Measurements from ENCODE around the gene CCL13.
"Not testable (repeated sequence)": the region's sequence is repeated elsewhere in the genome, so short reads cannot be mapped to it uniquely, and the experiment has no call there.

The CCL13 gene

GRCh38 chr17:34318474-34318873 is 37.8 kb upstream of the CCL13 start:
- no peak for DNase-seq (ENCODE audit: low read depth)
- TF ChIP-seq CTCF (conservative IDR thresholded peaks at IDR 0.05; ENCODE audit: low read depth, low read length) = peak; percentile 18
- no peak overlapping the region for H3K4me3 ChIP-seq (ENCODE audit: low read length)

- no peak for TF ChIP-seq CTCF (conservative IDR thresholded peaks at IDR 0.05; ENCODE audit: low read depth, low read length)
- no peak for DNase-seq (ENCODE audit: low read depth)
- no peak within 1 kb of the TSS for H3K4me3 ChIP-seq (ENCODE audit: low read length)
Measured at GRCh38 chr17:34319039-34319483, 37.2 kb upstream of the CCL13 start, which contains the start of gene CCL8. Gene CCL8 (plus strand): TSS chr17:34319435. CDS start chr17:34319502, 67 bp downstream.

GRCh38 chr17:34321964-34322363 is 34.3 kb upstream of the CCL13 start:
- H3K4me3 ChIP-seq (ENCODE audit: low read length) = no peak overlapping the region
- DNase-seq (ENCODE audit: low read depth) = no peak
- TF ChIP-seq CTCF (conservative IDR thresholded peaks at IDR 0.05; ENCODE audit: low read depth, low read length) = no peak

- H3K4me3 ChIP-seq (ENCODE audit: low read length); DNase-seq (ENCODE audit: low read depth): not testable (repeated sequence)
Measured at GRCh38 chr17:34327580-34327979, 28.7 kb upstream of the CCL13 start.

GRCh38 chr17:34337701-34338100 is 18.6 kb upstream of the CCL13 start:
- TF ChIP-seq CTCF (conservative IDR thresholded peaks at IDR 0.05; ENCODE audit: low read depth, low read length) = no peak
- H3K4me3 ChIP-seq (ENCODE audit: low read length) = no peak overlapping the region
- DNase-seq (ENCODE audit: low read depth) = no peak

GRCh38 chr17:34339138-34339770 is 17.0 kb upstream of the CCL13 start:
- no peak for DNase-seq (ENCODE audit: low read depth)
- no peak overlapping the region for H3K4me3 ChIP-seq (ENCODE audit: low read length)
- TF ChIP-seq CTCF (conservative IDR thresholded peaks at IDR 0.05; ENCODE audit: low read depth, low read length) = no peak

- no peak overlapping the region for H3K4me3 ChIP-seq (ENCODE audit: low read length)
- DNase-seq (ENCODE audit: low read depth) = no peak
- TF ChIP-seq CTCF (conservative IDR thresholded peaks at IDR 0.05; ENCODE audit: low read depth, low read length) = no peak
Measured at GRCh38 chr17:34341916-34342315, 14.4 kb upstream of the CCL13 start.

Measured in retinal pigment epithelial cell (primary cell).